Neural crest cell (in vitro differentiated cells): Measurements from ENCODE around the gene CLEC16A. TPM values are rescaled to one million over a fixed set of nuclear protein-coding genes. Genes with fewer than 3 reads are reported as not detected.

Source experiments
- DNase-seq: peaks from one replicate; pipeline ENCODE4 v3.0.0; 2021; ENCODE audit warnings: low read depth, mixed read lengths, low spot score
- H3K27ac Mint-ChIP-seq: one replicate; pipeline ENCODE4 v1.8.0; 2021; ENCODE audit warnings: mild to moderate bottlenecking, mixed read lengths; ENCODE audit not compliant: unreplicated experiment
- H3K27me3 Mint-ChIP-seq: 2 replicates; pipeline ENCODE4 v1.8.0; 2021; ENCODE audit warnings: low read depth, mild to moderate bottlenecking, mixed read lengths
- H3K36me3 Mint-ChIP-seq: 2 replicates; pipeline ENCODE4 v1.8.0; 2021; ENCODE audit warnings: low read depth, mild to moderate bottlenecking, mixed read lengths
- H3K4me1 Mint-ChIP-seq: 2 replicates; pipeline ENCODE4 v1.8.0; 2021; ENCODE audit warnings: mixed read lengths
- H3K4me3 Mint-ChIP-seq: one replicate; pipeline ENCODE4 v1.8.0; 2021; ENCODE audit warnings: mild to moderate bottlenecking, mixed read lengths
- H3K9me3 Mint-ChIP-seq: 2 replicates; pipeline ENCODE4 v1.8.0; 2021; ENCODE audit warnings: mixed read lengths
- total RNA-seq: library from RNA; stranded (reverse); gene quantifications from 2 replicates; pipeline ENCODE4 v1.2.1, GENCODE V29; 2021
- TF ChIP-seq, protein P1 (sequence below): fragments of 200-600 bp; sonication (generic); conservative IDR thresholded peaks from 2 replicates; pipeline ENCODE4 v1.5.0; 2021; ENCODE audit warnings: antibody characterized with exemption, mild to moderate bottlenecking

The CLEC16A gene
- total RNA-seq, 1 donor from 2014 or later: 21.3 TPM

DNA sequence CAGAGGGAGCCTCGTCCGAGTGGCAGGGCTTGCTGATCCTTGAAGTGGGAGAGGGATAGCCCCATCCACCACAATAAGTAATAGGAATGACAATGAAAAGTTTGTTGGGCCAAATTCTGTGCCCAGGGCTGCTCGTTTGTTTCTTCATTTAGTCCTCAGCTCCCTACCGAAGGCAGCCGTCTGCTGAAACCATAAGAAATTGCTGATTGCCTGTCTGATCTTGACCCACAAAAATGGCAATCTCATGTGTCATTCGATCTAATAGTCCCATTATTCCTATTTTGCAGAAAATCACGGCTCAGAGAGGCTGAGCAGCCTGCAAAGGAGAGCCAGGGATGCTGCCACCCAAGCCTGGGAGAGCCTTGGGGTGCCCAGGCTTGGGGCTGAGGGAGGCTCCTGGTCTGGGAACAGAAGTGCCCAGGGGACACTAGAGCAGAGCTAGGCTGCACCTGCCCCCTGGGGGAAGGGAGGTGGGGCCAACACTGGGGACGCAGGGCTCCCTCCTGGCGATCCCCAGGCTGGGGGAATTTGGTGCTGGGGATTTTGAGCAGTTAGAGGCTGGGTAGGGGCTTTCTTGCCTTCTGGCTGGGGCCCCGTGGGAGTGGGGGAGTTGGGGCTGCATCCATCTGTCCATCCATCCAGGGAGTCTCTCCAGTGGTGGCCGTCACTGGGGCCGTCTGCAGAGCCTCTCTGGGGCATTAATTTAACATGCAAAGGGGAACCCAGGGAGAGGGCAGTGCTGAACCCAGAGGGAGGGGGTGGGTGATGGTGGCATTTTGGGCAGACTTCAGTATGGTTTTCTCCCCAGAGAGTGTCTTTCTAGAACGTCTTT is 258.1 kb downstream of the CLEC16A start:
- Mint-ChIP-seq H3K27ac (no peak overlapping the region), H3K27me3 (peaks cover 16% of the 10 kb centered on the region), H3K9me3 (no peaks in the 10 kb centered on the region), H3K36me3 (no peaks in the 10 kb centered on the region), H3K4me3 (no peak overlapping the region), H3K4me1 (peaks cover 10% of the 10 kb centered on the region)
- TF ChIP-seq, protein P1, sequence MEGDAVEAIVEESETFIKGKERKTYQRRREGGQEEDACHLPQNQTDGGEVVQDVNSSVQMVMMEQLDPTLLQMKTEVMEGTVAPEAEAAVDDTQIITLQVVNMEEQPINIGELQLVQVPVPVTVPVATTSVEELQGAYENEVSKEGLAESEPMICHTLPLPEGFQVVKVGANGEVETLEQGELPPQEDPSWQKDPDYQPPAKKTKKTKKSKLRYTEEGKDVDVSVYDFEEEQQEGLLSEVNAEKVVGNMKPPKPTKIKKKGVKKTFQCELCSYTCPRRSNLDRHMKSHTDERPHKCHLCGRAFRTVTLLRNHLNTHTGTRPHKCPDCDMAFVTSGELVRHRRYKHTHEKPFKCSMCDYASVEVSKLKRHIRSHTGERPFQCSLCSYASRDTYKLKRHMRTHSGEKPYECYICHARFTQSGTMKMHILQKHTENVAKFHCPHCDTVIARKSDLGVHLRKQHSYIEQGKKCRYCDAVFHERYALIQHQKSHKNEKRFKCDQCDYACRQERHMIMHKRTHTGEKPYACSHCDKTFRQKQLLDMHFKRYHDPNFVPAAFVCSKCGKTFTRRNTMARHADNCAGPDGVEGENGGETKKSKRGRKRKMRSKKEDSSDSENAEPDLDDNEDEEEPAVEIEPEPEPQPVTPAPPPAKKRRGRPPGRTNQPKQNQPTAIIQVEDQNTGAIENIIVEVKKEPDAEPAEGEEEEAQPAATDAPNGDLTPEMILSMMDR: no peak
- DNase-seq: no peak

DNA sequence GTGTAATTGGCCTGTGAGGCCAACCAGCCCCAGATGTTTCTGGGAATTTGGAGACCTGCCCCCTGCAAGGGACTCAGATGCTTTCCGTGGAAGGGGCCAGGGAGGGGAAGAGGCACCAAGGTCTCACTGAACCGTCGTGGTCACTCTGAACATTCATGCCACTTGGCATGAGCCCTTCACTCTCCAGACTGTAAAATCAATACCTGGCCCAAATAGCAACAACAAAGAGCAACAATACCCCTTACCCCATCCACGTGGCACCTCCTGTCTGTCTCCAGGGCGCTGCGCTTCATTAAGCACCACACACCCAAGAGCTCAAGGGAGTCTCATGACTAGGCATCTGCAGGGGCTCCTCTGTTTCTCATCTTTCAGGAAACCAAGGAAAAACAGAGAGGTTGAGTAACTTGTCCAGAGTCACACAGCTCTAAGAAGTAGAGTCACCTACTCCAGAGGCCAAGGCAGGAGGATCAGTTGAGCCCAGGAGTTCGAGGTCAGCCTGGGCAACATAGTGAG is 258.8 kb downstream of the CLEC16A start:
- H3K4me1 Mint-ChIP-seq: peaks cover 10% of the 10 kb centered on the region
- no peak for DNase-seq
- H3K4me3 Mint-ChIP-seq: no peak overlapping the region
- TF ChIP-seq, protein P1: no peak
- no peaks in the 10 kb centered on the region for H3K36me3 Mint-ChIP-seq
- H3K9me3 Mint-ChIP-seq: no peaks in the 10 kb centered on the region
- H3K27ac Mint-ChIP-seq: no peak overlapping the region
- peaks cover 16% of the 10 kb centered on the region for H3K27me3 Mint-ChIP-seq

DNA sequence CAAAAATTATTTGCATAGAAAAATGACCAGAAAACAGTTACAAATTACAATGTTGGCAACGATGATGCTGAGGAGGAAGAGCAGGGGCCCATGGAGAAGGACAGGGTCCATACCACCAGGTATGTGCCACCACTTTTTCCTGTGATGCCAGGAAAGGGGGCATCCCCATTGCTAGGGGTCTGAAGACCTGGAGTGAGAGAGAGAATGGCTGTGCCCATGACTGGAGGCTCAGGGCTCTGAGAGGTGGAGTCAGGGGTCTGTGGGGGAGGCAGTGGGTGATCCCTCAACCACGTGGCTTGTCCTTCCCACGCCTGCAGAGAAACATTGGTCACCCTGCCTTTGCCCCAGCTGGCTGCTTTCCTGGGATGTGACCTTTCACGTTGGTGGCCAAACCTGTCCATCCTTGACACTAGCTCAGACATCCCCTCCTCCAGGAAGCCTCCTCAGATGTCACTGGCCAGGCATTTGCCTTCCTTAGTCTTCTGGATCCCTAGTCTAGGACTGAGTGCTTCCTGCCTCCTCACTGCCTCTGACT is 260.2 kb downstream of the CLEC16A start:
- H3K9me3 Mint-ChIP-seq: no peaks in the 10 kb centered on the region

DNA sequence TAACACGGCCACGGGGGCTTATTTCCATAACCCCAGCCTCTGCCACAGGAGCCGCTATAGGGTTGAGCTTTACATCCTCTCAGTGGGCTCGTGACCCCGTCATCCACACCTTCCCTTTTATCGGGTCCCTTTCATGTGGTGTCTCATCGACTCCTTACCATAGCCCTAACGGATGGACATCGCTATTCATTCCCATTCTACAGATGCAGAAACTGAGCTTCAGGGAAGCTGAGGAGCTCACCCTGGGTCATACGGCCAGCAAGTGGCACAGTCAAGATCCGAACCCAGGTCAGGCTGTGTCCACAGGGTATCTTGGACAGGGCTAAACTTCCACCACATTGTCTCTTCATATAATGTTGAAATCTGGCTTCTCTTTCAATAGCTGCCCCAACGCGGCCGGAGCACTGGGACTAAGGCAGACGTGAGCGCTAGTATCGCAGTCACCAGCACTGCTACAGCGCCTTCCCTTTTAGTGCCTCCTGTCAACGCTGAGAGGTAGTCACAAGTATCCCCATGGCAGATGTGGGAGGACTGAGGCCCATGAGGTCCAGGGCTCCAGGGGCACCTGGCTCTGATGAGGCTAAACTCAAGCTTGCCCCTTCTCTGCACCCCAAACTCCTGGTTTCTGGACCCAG is 260.8 kb downstream of the CLEC16A start:
- TF ChIP-seq, protein P1: no peak
- no peaks in the 10 kb centered on the region for H3K9me3 Mint-ChIP-seq
- no peak overlapping the region for H3K27ac Mint-ChIP-seq
- peaks cover 10% of the 10 kb centered on the region for H3K4me1 Mint-ChIP-seq
- DNase-seq: no peak
- no peaks in the 10 kb centered on the region for H3K36me3 Mint-ChIP-seq
- H3K27me3 Mint-ChIP-seq: peaks cover 16% of the 10 kb centered on the region
- no peak overlapping the region for H3K4me3 Mint-ChIP-seq

More for the DNA sequence above, 260.2 kb downstream of the CLEC16A start:
- peaks cover 10% of the 10 kb centered on the region for H3K4me1 Mint-ChIP-seq
- H3K27me3 Mint-ChIP-seq: peaks cover 16% of the 10 kb centered on the region
- H3K4me3 Mint-ChIP-seq: no peak overlapping the region
- TF ChIP-seq, protein P1: no peak
- no peaks in the 10 kb centered on the region for H3K36me3 Mint-ChIP-seq
- no peak overlapping the region for H3K27ac Mint-ChIP-seq
- DNase-seq: no peak

DNA sequence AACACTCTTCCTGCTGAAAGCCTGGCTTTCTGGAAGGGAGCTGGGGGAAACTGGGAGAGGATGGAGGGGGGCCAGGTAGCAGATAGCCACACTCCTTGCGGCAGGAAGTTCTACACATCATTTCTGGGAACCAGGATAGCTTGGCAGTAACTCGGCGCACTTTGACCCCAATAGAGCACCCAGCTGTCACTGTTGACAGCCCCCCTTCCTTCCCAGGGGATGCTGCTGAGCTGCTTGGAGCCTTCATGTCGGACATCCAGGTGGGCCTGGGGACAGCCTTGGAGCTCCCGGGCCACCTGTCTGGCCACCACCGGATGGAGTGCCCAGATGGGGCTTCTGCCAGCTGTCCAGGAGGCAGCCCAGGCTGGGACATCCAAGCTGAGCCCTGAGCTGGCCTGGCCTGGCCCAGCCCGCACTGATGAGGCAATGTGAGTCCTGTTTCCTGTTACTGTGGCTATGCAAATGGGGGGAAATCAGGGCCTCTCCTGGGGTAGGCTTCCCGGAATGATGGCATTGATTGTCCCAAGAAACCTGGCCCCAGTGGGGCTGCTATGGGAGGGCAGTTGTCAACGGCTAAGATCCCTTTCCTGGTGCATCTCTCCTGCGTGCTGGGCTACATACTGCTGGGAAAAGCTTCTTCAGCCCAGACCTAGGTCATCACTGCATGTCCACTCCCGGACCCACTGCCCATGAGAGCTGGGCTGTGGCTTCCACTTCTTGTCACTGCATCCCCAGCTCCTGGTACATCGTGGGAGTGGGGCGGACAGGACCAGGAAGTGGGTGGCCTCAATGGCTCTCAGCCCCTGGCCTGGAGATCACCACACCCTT is 261.6 kb downstream of the CLEC16A start:
- Mint-ChIP-seq H3K4me3 (no peak overlapping the region), H3K36me3 (no peaks in the 10 kb centered on the region), H3K4me1 (peaks cover 10% of the 10 kb centered on the region), H3K9me3 (no peaks in the 10 kb centered on the region), H3K27ac (no peak overlapping the region), H3K27me3 (peaks cover 10% of the 10 kb centered on the region)
- DNase-seq: no peak
- TF ChIP-seq, protein P1: no peak
